HCT116 (cell line): ENCODE data around the gene CORO2A.

Source experiments
- CEBPB ChIP-seq: IDR thresholded peaks from 2 replicates; pipeline ENCODE4 v1.6.1; 2012; ENCODE audit warnings: low read depth
- CTCF ChIP-seq, 3 experiments: fragments of 200-600 bp in 1 of 3; sonication (generic) in 1 of 3; IDR thresholded peaks in 2 of 3; conservative IDR thresholded peaks in 1 of 3; 2 replicates each; pipeline ENCODE4 v1.5.1; 2012 to 2017; ENCODE audit warnings: low read depth in 2 of 3, low read length in 2 of 3, antibody characterized with exemption in 1 of 3, borderline replicate concordance in 1 of 3, control low read depth in 1 of 3, mild to moderate bottlenecking in 1 of 3, mixed read lengths in 1 of 3, mixed run types in 1 of 3, moderate library complexity in 1 of 3; ENCODE audit not compliant: insufficient read depth in 1 of 3
- EGR1 ChIP-seq: IDR thresholded peaks from 2 replicates; pipeline ENCODE4 v1.6.1; 2012; ENCODE audit warnings: low read depth
- EZH2 ChIP-seq: fragments of 200-600 bp; sonication (generic); IDR thresholded peaks from 2 replicates; pipeline ENCODE4 v1.6.1; 2017; ENCODE audit warnings: antibody characterized with exemption, mixed run types
- JUND ChIP-seq: IDR thresholded peaks from 2 replicates; pipeline ENCODE4 v1.6.1; 2012
- MAX ChIP-seq: IDR thresholded peaks from 2 replicates; pipeline ENCODE4 v1.6.1; 2012
- POLR2A ChIP-seq: IDR thresholded peaks from 2 replicates; pipeline ENCODE4 v1.7.0; 2011; ENCODE audit warnings: borderline replicate concordance; ENCODE audit not compliant: insufficient read depth, insufficient read length; ENCODE audit errors: extremely low read depth
- POLR2AphosphoS5 ChIP-seq: IDR thresholded peaks from 2 replicates; pipeline ENCODE4 v1.6.1; 2011; ENCODE audit warnings: mild to moderate bottlenecking, low read depth, low read length, moderate library complexity
- RAD21 ChIP-seq: IDR thresholded peaks from 2 replicates; pipeline ENCODE4 v1.6.1; 2012; ENCODE audit warnings: low read depth, mild to moderate bottlenecking
- SP1 ChIP-seq: IDR thresholded peaks from 2 replicates; pipeline ENCODE4 v1.6.1; 2012; ENCODE audit warnings: low read depth
- YY1 ChIP-seq: IDR thresholded peaks from 2 replicates; pipeline ENCODE4 v1.6.1; 2011; ENCODE audit warnings: low read length, low read depth, moderate library complexity, mild to moderate bottlenecking; ENCODE audit not compliant: insufficient replicate concordance; ENCODE audit errors: extremely low read depth
- ZBTB33 ChIP-seq: IDR thresholded peaks from 2 replicates; pipeline ENCODE4 v1.6.1; 2011; ENCODE audit warnings: mild to moderate bottlenecking, low read length, moderate library complexity; ENCODE audit not compliant: insufficient replicate concordance; ENCODE audit errors: extremely low read depth

- TF ChIP-seq POLR2AphosphoS5, result no peak
- TF ChIP-seq CTCF (IDR thresholded peaks at IDR 0.05 in 2 of 3, conservative IDR thresholded peaks at IDR 0.05 in 1 of 3; ENCODE audit: borderline replicate concordance in 1 of 3, insufficient read depth in 1 of 3, low read depth in 2 of 3, low read length in 2 of 3), result no peak
- no peak for TF ChIP-seq SP1
- no peak for TF ChIP-seq POLR2A
- TF ChIP-seq EZH2, result no peak
- TF ChIP-seq ZBTB33, result no peak
- TF ChIP-seq YY1, result no peak
- no peak for TF ChIP-seq JUND
- TF ChIP-seq CEBPB, result no peak
- no peak for TF ChIP-seq RAD21
- no peak for TF ChIP-seq EGR1
- TF ChIP-seq MAX, result no peak
Observed at GRCh38 chr9:98128316-98128715, 64.1 kb downstream of the CORO2A start.
